Sigmoid colon (tissue), 4 donors: ENCODE data around the gene YJEFN3.

Experiments
- EP300 ChIP-seq, 4 donors: sonication (generic); formaldehyde crosslinking; IDR thresholded peaks; one replicate each; pipeline ENCODE4 v1.6.1; 2017; ENCODE audit warnings: antibody characterized with exemption in 4 of 4
- POLR2A ChIP-seq, 2 donors: fragments of 450-650 bp; IDR thresholded peaks; one replicate each; pipeline ENCODE4 v1.6.1; 2016; ENCODE audit warnings: antibody characterized with exemption in 2 of 2, mild to moderate bottlenecking in 2 of 2, moderate library complexity in 2 of 2
- POLR2AphosphoS5 ChIP-seq, 4 donors: sonication (generic); formaldehyde crosslinking; IDR thresholded peaks; one replicate each; pipeline ENCODE4 v1.6.1; 2017; ENCODE audit warnings: antibody characterized with exemption in 4 of 4
- TF ChIP-seq, protein P1 (sequence below), 4 experiments: fragments of 450-650 bp in 3 of 4; fragments of 200-600 bp in 1 of 4; IDR thresholded peaks; one replicate each; pipeline ENCODE4 v1.5.1; 2016 to 2019; ENCODE audit warnings: antibody characterized with exemption in 4 of 4, mild to moderate bottlenecking in 3 of 4, moderate library complexity in 2 of 4

DNA sequence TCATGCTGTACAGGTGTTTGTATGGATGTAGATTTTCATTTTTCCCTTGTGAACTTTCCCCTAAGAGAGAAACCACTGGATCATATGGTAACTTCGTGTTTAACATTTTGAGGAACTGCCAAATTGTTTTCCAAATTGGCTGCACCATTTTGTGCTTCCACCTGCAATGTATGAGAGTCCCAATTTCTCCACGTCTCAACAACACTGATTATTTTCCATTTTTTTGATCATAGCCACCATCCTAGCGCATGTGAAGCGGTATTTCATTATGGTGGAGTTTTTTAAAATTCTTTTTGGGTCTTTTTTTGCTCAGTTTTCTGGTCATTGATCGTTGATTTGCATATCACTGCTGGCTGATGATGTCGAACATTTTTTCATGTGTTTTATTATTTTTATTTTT is 7.7 kb upstream of the YJEFN3 start:
- no peak for TF ChIP-seq POLR2AphosphoS5 (IDR thresholded peaks at IDR 0.05)
- TF ChIP-seq, protein P1, sequence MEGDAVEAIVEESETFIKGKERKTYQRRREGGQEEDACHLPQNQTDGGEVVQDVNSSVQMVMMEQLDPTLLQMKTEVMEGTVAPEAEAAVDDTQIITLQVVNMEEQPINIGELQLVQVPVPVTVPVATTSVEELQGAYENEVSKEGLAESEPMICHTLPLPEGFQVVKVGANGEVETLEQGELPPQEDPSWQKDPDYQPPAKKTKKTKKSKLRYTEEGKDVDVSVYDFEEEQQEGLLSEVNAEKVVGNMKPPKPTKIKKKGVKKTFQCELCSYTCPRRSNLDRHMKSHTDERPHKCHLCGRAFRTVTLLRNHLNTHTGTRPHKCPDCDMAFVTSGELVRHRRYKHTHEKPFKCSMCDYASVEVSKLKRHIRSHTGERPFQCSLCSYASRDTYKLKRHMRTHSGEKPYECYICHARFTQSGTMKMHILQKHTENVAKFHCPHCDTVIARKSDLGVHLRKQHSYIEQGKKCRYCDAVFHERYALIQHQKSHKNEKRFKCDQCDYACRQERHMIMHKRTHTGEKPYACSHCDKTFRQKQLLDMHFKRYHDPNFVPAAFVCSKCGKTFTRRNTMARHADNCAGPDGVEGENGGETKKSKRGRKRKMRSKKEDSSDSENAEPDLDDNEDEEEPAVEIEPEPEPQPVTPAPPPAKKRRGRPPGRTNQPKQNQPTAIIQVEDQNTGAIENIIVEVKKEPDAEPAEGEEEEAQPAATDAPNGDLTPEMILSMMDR (IDR thresholded peaks at IDR 0.05): no peak
- TF ChIP-seq EP300 (IDR thresholded peaks at IDR 0.05): no peak
- no peak for TF ChIP-seq POLR2A (IDR thresholded peaks at IDR 0.05)
